ENCODE data around the gene MRPL17. TPM values are rescaled to one million over a fixed set of nuclear protein-coding genes. Genes with fewer than 3 reads are reported as not detected.

Gene MRPL17
- total RNA-seq, 4 donors from 2014 or later: 30.6 to 452 (median 55.0) TPM

DNA sequence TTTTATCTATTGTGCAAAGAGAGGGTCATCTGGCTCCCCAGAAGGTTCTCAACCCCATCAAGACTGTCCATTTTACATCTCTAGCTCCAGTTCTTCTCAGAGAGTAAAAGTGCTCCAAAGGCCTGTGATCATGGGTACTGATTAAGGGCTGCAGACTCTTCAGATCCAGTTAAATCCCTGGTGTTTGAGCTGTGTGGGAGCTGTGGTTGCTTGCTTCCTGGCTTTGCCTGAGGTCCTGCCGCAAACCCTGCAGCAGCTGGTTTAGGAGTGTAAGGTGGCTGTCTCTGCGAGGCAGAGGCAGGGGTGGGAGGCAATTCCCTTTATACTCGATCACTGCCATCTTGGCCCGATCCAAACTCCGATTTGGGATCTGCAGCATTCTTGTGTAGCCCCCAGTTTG, 1.2 kb downstream of the MRPL17 start:
- no peaks in the 10 kb centered on the region for H3K27me3 ChIP-seq
- TF ChIP-seq, protein P1, sequence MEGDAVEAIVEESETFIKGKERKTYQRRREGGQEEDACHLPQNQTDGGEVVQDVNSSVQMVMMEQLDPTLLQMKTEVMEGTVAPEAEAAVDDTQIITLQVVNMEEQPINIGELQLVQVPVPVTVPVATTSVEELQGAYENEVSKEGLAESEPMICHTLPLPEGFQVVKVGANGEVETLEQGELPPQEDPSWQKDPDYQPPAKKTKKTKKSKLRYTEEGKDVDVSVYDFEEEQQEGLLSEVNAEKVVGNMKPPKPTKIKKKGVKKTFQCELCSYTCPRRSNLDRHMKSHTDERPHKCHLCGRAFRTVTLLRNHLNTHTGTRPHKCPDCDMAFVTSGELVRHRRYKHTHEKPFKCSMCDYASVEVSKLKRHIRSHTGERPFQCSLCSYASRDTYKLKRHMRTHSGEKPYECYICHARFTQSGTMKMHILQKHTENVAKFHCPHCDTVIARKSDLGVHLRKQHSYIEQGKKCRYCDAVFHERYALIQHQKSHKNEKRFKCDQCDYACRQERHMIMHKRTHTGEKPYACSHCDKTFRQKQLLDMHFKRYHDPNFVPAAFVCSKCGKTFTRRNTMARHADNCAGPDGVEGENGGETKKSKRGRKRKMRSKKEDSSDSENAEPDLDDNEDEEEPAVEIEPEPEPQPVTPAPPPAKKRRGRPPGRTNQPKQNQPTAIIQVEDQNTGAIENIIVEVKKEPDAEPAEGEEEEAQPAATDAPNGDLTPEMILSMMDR (IDR thresholded peaks at IDR 0.05): no peak
- no peak for TF ChIP-seq POLR2A (IDR thresholded peaks at IDR 0.05)
- H3K27ac ChIP-seq: peak overlapping the region; percentile 6 to 80
- H3K4me3 ChIP-seq: peak overlapping the region in 1 of 2 donors; percentile 93
- H3K36me3 ChIP-seq: no peaks in the 10 kb centered on the region
- H3K9me3 ChIP-seq: no peaks in the 10 kb centered on the region
- intact Hi-C loops (cut with DNase I; ENCODE audit: low total_unique reads): loop anchor here (5.0 to 10.0 kb wide), 2 partner anchors 67 to 145 kb away; partner anchors contain the start of genes TAF10 and TPP1
- peaks cover 7 to 17% of the 10 kb centered on the region in 2 donors for H3K4me1 ChIP-seq
- DNase-seq: no peak

DNA sequence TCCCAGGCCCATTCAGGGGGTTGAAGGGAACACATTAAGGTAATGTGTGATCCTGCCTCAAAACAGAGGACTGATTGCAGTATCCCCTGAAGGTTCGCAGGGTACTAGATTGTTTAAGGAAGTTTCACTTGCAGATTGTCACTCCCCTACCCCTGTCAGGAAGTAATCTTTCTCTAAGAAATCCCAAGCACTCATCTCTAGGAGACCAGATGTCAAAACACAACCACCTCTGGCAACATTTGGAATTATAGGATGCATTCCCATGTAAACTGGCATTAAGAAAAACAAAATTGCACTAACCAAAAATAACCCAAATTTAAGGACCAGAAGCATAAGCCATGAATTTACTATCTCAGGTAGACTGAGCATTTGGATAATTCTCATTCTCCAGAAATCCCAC, 1.6 kb downstream of the MRPL17 start:
- peak overlapping the region in 1 of 2 donors; percentile 14 for H3K27ac ChIP-seq
- intact Hi-C loops (cut with DNase I; ENCODE audit: low total_unique reads): loop anchor here (5.0 to 10.0 kb wide), 2 partner anchors 67 to 144 kb away; partner anchors contain the start of genes TAF10 and TPP1
- no peaks in the 10 kb centered on the region for H3K36me3 ChIP-seq
- no peak for TF ChIP-seq POLR2A (IDR thresholded peaks at IDR 0.05)
- TF ChIP-seq, protein P1 (IDR thresholded peaks at IDR 0.05): no peak
- no peaks in the 10 kb centered on the region for H3K27me3 ChIP-seq
- H3K4me3 ChIP-seq: no peak overlapping the region
- DNase-seq: no peak
- H3K4me1 ChIP-seq: peaks cover 7 to 17% of the 10 kb centered on the region in 2 donors
- H3K9me3 ChIP-seq: no peaks in the 10 kb centered on the region

DNA sequence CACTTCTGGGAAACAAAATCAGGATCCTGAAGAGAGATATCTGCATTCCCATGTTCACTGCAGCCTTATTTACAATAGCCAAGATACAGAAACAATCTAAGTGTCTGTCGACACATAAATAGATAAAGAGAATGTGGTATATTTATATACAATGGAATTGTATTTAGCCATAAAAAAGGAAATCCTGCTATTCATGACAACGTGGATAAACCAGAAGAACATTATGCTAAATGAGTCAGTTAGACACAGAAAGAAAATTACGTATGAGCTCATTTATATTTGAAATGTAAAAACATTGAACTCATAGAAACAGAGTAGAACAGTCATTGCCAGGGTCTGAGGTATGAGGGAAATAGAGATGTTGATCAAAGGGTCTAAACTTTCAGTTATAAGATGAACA, 6.1 kb downstream of the MRPL17 start:
- no peak for DNase-seq
- intact Hi-C loops (cut with DNase I; ENCODE audit: low total_unique reads): no loop called here
- H3K36me3 ChIP-seq: no peaks in the 10 kb centered on the region
- no peak for TF ChIP-seq POLR2A (IDR thresholded peaks at IDR 0.05)
- TF ChIP-seq, protein P1 (IDR thresholded peaks at IDR 0.05): no peak
- no peaks in the 10 kb centered on the region for H3K27me3 ChIP-seq
- no peak overlapping the region for H3K4me3 ChIP-seq
- H3K4me1 ChIP-seq: peaks cover 6 to 12% of the 10 kb centered on the region in 2 donors
- H3K27ac ChIP-seq: no peak overlapping the region
- no peaks in the 10 kb centered on the region for H3K9me3 ChIP-seq

DNA sequence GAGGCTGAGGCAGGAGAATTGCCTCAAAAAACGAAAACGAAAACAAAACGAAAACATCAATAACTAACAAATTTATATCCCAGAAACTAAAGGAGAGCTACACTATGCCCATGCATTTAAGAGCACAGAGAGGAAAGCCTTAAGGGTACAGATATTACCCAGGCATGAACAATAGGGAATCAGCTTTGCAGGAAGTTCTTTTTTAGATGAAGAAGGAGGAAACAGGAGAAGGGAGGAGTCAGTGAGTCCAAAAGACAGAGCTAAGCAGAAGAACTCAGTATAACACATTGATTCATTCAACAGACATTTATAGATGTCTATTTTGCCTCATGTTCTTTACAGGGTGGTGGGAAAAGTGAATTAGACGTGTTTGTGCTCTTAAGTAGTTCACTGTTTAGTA, 8.3 kb downstream of the MRPL17 start:
- Histone ChIP-seq H3K4me3 (no peak overlapping the region), H3K9me3 (no peaks in the 10 kb centered on the region), H3K4me1 (no peaks in the 10 kb centered on the region), H3K27me3 (no peaks in the 10 kb centered on the region), H3K36me3 (no peaks in the 10 kb centered on the region), H3K27ac (no peak overlapping the region)
- TF ChIP-seq POLR2A (IDR thresholded peaks at IDR 0.05): no peak
- TF ChIP-seq, protein P1 (IDR thresholded peaks at IDR 0.05): no peak
- DNase-seq: no peak
- intact Hi-C loops (cut with DNase I; ENCODE audit: low total_unique reads): no loop called here

DNA sequence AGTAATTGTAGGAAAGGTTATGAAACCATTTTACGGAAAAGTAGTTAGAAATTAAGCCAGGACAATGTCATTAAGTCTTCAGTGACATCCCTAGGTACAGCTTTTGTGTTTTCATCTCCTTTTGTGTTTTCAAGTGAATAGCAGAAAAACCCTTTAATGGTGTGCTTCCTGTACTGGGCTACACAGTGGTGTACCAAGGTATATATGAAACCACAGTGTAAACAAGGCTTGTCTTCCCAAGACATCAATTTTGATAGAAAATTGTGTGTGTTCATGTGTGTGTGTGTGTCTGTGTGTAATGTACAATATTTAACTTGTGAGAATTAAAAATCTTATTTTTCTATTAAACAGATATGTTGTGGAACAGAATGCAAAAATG, 8.9 kb downstream of the MRPL17 start:
- Histone ChIP-seq H3K36me3 (no peaks in the 10 kb centered on the region), H3K9me3 (no peaks in the 10 kb centered on the region), H3K27ac (no peak overlapping the region), H3K4me3 (no peak overlapping the region), H3K4me1 (no peaks in the 10 kb centered on the region), H3K27me3 (no peaks in the 10 kb centered on the region)
- TF ChIP-seq POLR2A (IDR thresholded peaks at IDR 0.05): no peak
- TF ChIP-seq, protein P1 (IDR thresholded peaks at IDR 0.05): no peak
- intact Hi-C loops (cut with DNase I; ENCODE audit: low total_unique reads): no loop called here
- DNase-seq: no peak
